Measurements from ENCODE around the gene ATF7IP2.

Gene ATF7IP2

DNA sequence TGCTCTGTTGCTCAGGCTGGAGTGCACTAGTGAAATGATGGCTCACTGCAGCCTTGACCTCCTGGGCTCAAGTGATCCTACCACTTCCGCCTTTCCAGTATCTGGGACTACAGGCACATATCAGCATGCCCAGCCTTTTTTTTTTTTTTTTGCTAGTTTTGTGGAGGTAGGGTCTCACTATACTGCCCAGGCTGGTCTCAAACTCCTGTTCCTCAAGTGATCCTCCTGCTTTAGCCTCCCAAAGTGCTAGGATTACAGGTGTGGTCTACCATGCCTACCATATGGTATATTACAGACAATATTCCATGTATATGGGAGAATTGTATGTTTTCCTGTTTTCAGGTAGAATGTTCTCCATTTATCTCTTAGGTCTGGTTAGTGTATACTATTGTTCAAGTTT lies 12.3 kb upstream of the ATF7IP2 start:
- no peaks in the 10 kb centered on the region for H3F3A ChIP-seq (ENCODE audit: insufficient read depth)
- H3K27me3 ChIP-seq (ENCODE audit: low read length) = no peaks in the 10 kb centered on the region
- H4K20me1 ChIP-seq (ENCODE audit: low read depth, low read length) = no peaks in the 10 kb centered on the region
- TF ChIP-seq, protein P1, sequence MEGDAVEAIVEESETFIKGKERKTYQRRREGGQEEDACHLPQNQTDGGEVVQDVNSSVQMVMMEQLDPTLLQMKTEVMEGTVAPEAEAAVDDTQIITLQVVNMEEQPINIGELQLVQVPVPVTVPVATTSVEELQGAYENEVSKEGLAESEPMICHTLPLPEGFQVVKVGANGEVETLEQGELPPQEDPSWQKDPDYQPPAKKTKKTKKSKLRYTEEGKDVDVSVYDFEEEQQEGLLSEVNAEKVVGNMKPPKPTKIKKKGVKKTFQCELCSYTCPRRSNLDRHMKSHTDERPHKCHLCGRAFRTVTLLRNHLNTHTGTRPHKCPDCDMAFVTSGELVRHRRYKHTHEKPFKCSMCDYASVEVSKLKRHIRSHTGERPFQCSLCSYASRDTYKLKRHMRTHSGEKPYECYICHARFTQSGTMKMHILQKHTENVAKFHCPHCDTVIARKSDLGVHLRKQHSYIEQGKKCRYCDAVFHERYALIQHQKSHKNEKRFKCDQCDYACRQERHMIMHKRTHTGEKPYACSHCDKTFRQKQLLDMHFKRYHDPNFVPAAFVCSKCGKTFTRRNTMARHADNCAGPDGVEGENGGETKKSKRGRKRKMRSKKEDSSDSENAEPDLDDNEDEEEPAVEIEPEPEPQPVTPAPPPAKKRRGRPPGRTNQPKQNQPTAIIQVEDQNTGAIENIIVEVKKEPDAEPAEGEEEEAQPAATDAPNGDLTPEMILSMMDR (IDR thresholded peaks at IDR 0.05; ENCODE audit: insufficient read depth, low read length, poor library complexity, severe bottlenecking) = no peak
- TF ChIP-seq EZH2phosphoT487 (conservative IDR thresholded peaks at IDR 0.05; ENCODE audit: low read length) = no peak
- no peaks in the 10 kb centered on the region for H3K79me2 ChIP-seq (ENCODE audit: insufficient read depth, low read length)
- H3K36me3 ChIP-seq (ENCODE audit: low read length) = no peaks in the 10 kb centered on the region
- no peak overlapping the region for H3K4me2 ChIP-seq (ENCODE audit: low read depth, low read length, poor library complexity, severe bottlenecking)
- H3K9me2 ChIP-seq (replicated peaks; ENCODE audit: insufficient read depth, low read length) = no peaks in the 10 kb centered on the region
- H2AFZ ChIP-seq (ENCODE audit: low read depth, low read length, severe bottlenecking) = no peak overlapping the region
- H3K9ac ChIP-seq (ENCODE audit: low read length) = no peak overlapping the region
- no peaks in the 10 kb centered on the region for H3K9me3 ChIP-seq (ENCODE audit: insufficient read depth, low read length)
- H3K27ac ChIP-seq (ENCODE audit: low read depth, low read length) = no peak overlapping the region
- H3K4me3 ChIP-seq (ENCODE audit: insufficient read depth, low read length, poor library complexity, severe bottlenecking) = no peak overlapping the region

DNA sequence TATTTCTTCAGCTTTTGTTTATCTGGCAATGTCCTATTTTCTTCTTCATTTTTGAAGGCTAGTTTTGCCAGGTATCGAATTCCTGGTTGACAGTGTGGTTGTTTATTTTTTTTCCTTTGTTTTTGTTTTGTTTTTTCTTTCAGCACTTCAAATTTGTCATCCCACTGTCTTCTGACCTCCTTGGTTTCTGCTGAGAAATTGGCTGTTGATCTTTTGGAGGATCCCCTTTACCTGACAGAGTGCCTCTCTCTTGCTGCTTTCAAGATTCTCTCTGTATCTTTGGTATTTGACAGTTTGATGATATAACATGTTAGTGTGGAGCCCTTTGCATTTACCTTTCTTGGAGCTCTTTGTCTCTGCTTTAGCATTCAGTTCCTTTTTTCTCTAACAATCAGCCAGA lies 9.6 kb upstream of the ATF7IP2 start:
- TF ChIP-seq, protein P1 (IDR thresholded peaks at IDR 0.05; ENCODE audit: insufficient read depth, low read length, poor library complexity, severe bottlenecking) = no peak
- no peak for TF ChIP-seq EZH2phosphoT487 (conservative IDR thresholded peaks at IDR 0.05; ENCODE audit: low read length)
- no peak overlapping the region for H3K9ac ChIP-seq (ENCODE audit: low read length)
- no peaks in the 10 kb centered on the region for H3K36me3 ChIP-seq (ENCODE audit: low read length)

DNA sequence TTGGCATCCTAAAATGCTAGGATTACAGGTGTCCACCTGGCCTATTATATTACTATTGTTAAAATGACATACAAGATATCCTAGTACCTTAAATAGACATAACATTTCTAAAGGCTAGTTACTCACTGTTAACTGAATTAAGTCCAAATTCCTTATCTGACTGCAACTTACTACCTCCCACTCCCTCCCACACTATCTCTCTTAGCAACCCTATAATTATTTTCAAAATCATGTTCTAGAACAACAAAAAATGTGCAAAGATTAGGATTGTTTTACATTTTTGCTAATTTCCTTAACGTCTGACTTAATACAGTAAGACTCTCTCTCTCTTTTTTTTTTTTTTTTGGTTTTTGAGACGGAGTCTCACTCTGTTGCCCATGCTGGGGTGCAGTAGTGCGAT lies 2.2 kb upstream of the ATF7IP2 start:
- no peak overlapping the region for H3K9ac ChIP-seq (ENCODE audit: low read length)
- no peaks in the 10 kb centered on the region for H3K9me3 ChIP-seq (ENCODE audit: insufficient read depth, low read length)
- no peaks in the 10 kb centered on the region for H4K20me1 ChIP-seq (ENCODE audit: low read depth, low read length)
- TF ChIP-seq, protein P1 (IDR thresholded peaks at IDR 0.05; ENCODE audit: insufficient read depth, low read length, poor library complexity, severe bottlenecking) = no peak
- TF ChIP-seq EZH2phosphoT487 (conservative IDR thresholded peaks at IDR 0.05; ENCODE audit: low read length) = no peak
- no peak overlapping the region for H3K4me3 ChIP-seq (ENCODE audit: insufficient read depth, low read length, poor library complexity, severe bottlenecking)
- no peaks in the 10 kb centered on the region for H3K27me3 ChIP-seq (ENCODE audit: low read length)
- peaks cover 3% of the 10 kb centered on the region for H3K36me3 ChIP-seq (ENCODE audit: low read length)
- H3F3A ChIP-seq (ENCODE audit: insufficient read depth) = 0 out of 2 replicates have a peak, but pooled peaks cover 11% of the 10 kb centered on the region
- H3K9me2 ChIP-seq (replicated peaks; ENCODE audit: insufficient read depth, low read length) = no peaks in the 10 kb centered on the region
- H2AFZ ChIP-seq (ENCODE audit: low read depth, low read length, severe bottlenecking) = no peak overlapping the region
- H3K27ac ChIP-seq (ENCODE audit: low read depth, low read length) = no peak overlapping the region
- H3K4me2 ChIP-seq (ENCODE audit: low read depth, low read length, poor library complexity, severe bottlenecking) = no peak overlapping the region
- H3K79me2 ChIP-seq (ENCODE audit: insufficient read depth, low read length) = peaks cover 25% of the 10 kb centered on the region

More for the DNA sequence above, 9.6 kb upstream of the ATF7IP2 start:
- H3K4me2 ChIP-seq (ENCODE audit: low read depth, low read length, poor library complexity, severe bottlenecking) = no peak overlapping the region
- H3K9me2 ChIP-seq (replicated peaks; ENCODE audit: insufficient read depth, low read length) = no peaks in the 10 kb centered on the region
- H3K27me3 ChIP-seq (ENCODE audit: low read length) = no peaks in the 10 kb centered on the region
- no peak overlapping the region for H2AFZ ChIP-seq (ENCODE audit: low read depth, low read length, severe bottlenecking)
- H3F3A ChIP-seq (ENCODE audit: insufficient read depth) = no peaks in the 10 kb centered on the region
- H4K20me1 ChIP-seq (ENCODE audit: low read depth, low read length) = no peaks in the 10 kb centered on the region
- H3K79me2 ChIP-seq (ENCODE audit: insufficient read depth, low read length) = no peaks in the 10 kb centered on the region
- no peaks in the 10 kb centered on the region for H3K9me3 ChIP-seq (ENCODE audit: insufficient read depth, low read length)
- H3K27ac ChIP-seq (ENCODE audit: low read depth, low read length) = no peak overlapping the region
- no peak overlapping the region for H3K4me3 ChIP-seq (ENCODE audit: insufficient read depth, low read length, poor library complexity, severe bottlenecking)

Data from SU-DHL-6 (cell line).